Uterus (tissue), 2 donors: ENCODE results near the gene FAM81B.

Source experiments
- POLR2A ChIP-seq, 2 donors: fragments of 450-650 bp; IDR thresholded peaks; one replicate each; pipeline ENCODE4 v1.6.1; 2016; ENCODE audit warnings: antibody characterized with exemption in 2 of 2, mild to moderate bottlenecking in 1 of 2, moderate library complexity in 1 of 2
- TF ChIP-seq, protein P1 (sequence below), 4 experiments: fragments of 200-600 bp in 2 of 4; fragments of 450-650 bp in 2 of 4; sonication (generic) in 2 of 4; IDR thresholded peaks; one replicate each; pipeline ENCODE4 v1.5.1; 2016 to 2019; ENCODE audit warnings: antibody characterized with exemption in 4 of 4, mild to moderate bottlenecking in 2 of 4, moderate library complexity in 1 of 4

DNA sequence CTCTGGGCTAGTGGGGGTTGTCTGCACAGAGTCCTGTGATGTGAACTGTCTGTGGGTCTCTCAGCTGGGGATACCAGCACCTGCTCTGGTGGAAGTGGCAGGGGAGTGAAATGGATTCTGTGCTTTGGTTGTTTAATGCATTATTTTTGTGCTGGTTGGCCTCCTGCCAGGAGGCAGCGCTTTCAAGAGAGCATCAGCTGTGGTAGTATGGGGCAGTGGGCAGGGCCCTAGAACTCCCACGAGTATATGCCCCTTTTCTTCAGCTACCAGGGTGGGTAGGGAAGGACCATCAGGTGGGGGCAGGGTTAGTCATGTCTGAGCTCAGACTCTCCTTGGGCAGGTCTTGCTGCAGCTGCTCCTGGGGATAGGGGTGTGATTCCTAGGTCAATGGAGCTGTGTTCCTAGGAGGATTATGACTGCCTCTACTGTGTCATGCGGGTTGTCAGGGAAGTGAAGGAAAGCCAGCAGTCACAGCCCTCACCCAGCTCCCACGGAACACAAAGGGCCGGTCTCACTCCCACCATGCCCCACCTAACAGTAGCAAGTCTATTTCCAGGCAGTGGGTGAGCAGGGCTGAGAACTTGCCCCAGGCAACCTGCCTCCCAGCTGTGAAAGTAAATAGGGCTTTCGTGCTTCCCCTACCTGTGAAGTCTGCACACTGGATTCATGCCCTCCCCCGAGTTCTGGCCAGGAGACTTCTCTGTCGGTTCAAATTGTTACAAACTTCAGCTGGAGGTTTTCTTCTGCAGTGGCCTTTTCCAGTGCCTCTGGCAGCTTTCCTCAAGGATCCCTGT is 25.7 kb upstream of the FAM81B start:
- TF ChIP-seq, protein P1, sequence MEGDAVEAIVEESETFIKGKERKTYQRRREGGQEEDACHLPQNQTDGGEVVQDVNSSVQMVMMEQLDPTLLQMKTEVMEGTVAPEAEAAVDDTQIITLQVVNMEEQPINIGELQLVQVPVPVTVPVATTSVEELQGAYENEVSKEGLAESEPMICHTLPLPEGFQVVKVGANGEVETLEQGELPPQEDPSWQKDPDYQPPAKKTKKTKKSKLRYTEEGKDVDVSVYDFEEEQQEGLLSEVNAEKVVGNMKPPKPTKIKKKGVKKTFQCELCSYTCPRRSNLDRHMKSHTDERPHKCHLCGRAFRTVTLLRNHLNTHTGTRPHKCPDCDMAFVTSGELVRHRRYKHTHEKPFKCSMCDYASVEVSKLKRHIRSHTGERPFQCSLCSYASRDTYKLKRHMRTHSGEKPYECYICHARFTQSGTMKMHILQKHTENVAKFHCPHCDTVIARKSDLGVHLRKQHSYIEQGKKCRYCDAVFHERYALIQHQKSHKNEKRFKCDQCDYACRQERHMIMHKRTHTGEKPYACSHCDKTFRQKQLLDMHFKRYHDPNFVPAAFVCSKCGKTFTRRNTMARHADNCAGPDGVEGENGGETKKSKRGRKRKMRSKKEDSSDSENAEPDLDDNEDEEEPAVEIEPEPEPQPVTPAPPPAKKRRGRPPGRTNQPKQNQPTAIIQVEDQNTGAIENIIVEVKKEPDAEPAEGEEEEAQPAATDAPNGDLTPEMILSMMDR (IDR thresholded peaks at IDR 0.05), result no peak
- TF ChIP-seq POLR2A (IDR thresholded peaks at IDR 0.05), result no peak
